Peyer's patch (tissue), 4 donors: ENCODE results near the gene RXRA.

Source experiments
- POLR2A ChIP-seq, 2 donors: fragments of 450-650 bp; IDR thresholded peaks; one replicate each; pipeline ENCODE4 v1.5.1; 2017; ENCODE audit warnings: antibody characterized with exemption in 2 of 2, mild to moderate bottlenecking in 2 of 2, moderate library complexity in 2 of 2
- TF ChIP-seq, protein P1 (sequence below), 6 experiments: fragments of 450-650 bp in 4 of 6; fragments of 200-600 bp in 2 of 6; sonication (generic) in 1 of 6; IDR thresholded peaks; one replicate each; pipeline ENCODE4 v1.5.1; 2017 to 2019; ENCODE audit warnings: antibody characterized with exemption in 6 of 6, mild to moderate bottlenecking in 3 of 6, moderate library complexity in 1 of 6

DNA sequence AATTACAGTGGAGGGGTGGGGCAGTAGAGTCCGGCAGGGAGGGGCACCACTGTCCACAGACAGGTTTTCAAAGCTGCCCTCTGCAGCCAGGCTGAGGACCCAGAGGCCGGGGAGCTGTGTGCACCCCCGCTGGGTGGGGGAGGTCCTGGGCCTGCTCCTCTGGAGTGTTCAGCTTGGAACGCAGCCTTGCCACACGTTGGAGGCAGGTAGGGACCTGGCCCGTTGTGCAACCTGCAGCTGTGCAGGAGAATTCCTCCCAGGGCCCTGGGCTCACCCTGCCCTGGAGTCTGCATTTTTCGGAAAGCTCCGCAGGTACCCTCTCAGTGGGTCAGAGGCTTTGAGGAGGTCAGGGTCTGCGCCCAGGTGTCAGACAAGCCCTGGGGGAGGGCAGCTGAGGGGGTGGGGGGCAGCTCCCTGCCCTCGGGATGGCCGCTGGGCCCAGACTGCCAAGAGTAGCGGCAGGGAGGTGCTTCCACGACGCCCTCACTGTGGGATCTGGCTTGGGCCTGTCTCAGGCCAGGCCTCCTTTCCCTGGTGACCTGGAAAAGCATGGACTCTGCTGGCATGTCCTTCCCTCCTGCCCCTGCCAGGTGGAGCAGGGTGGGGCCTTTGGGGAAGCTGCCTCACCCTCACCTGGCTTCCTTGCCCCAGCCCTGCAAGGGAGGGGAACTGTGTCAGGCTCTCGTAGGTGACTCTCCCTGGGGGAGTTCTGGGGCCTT, 29.5 kb downstream of the RXRA start:
- TF ChIP-seq POLR2A (IDR thresholded peaks at IDR 0.05) = no peak
- TF ChIP-seq, protein P1, sequence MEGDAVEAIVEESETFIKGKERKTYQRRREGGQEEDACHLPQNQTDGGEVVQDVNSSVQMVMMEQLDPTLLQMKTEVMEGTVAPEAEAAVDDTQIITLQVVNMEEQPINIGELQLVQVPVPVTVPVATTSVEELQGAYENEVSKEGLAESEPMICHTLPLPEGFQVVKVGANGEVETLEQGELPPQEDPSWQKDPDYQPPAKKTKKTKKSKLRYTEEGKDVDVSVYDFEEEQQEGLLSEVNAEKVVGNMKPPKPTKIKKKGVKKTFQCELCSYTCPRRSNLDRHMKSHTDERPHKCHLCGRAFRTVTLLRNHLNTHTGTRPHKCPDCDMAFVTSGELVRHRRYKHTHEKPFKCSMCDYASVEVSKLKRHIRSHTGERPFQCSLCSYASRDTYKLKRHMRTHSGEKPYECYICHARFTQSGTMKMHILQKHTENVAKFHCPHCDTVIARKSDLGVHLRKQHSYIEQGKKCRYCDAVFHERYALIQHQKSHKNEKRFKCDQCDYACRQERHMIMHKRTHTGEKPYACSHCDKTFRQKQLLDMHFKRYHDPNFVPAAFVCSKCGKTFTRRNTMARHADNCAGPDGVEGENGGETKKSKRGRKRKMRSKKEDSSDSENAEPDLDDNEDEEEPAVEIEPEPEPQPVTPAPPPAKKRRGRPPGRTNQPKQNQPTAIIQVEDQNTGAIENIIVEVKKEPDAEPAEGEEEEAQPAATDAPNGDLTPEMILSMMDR (IDR thresholded peaks at IDR 0.05) = peak in 1 of 6 experiments; percentile 18
